Fibroblast of villous mesenchyme (primary cell): ENCODE measurements around the gene LSM2. TPM values are rescaled to one million over a fixed set of nuclear protein-coding genes. Genes with fewer than 3 reads are reported as not detected.

ENCODE experiments used
- DNase-seq: peaks from one replicate; pipeline ENCODE4 v3.0.0-alpha.2; 2010; ENCODE audit warnings: low read depth
- H3K4me3 ChIP-seq: 2 replicates; pipeline ENCODE4 v1.5.1; 2011; ENCODE audit warnings: low read depth, mild to moderate bottlenecking, low read length
- CTCF ChIP-seq: IDR thresholded peaks from 2 replicates; pipeline ENCODE4 v1.5.1; 2012; ENCODE audit warnings: low read depth, mild to moderate bottlenecking, low read length; ENCODE audit not compliant: insufficient read depth
- total RNA-seq: library from RNA; depleted of rRNA; stranded (reverse); fragments of >200 nt; gene quantifications from 2 replicates; pipeline ENCODE4 v1.2.3, GENCODE V29; 2012

LSM2 gene
- total RNA-seq, 1 donor = 23.7 TPM

- TF ChIP-seq CTCF = no peak
- DNase-seq = no peak
- no peak overlapping the region for H3K4me3 ChIP-seq
These were observed 25.3 kb downstream of the LSM2 start for GRCh38 chr6:31781244-31782125.

- no peak for TF ChIP-seq CTCF
- DNase-seq = no peak
- H3K4me3 ChIP-seq = no peak overlapping the region
These were observed 26.1 kb downstream of the LSM2 start for GRCh38 chr6:31780507-31781243.

GRCh38 chr6:31779908-31780307 lies 26.9 kb downstream of the LSM2 start:
- no peak overlapping the region for H3K4me3 ChIP-seq
- DNase-seq = no peak
- no peak for TF ChIP-seq CTCF

GRCh38 chr6:31778999-31779885 lies 27.5 kb downstream of the LSM2 start:
- no peak overlapping the region for H3K4me3 ChIP-seq
- no peak for DNase-seq
- no peak for TF ChIP-seq CTCF

GRCh38 chr6:31778193-31778592 lies 28.6 kb downstream of the LSM2 start:
- H3K4me3 ChIP-seq = no peak overlapping the region
- DNase-seq = no peak
- no peak for TF ChIP-seq CTCF

GRCh38 chr6:31777667-31778050 lies 29.1 kb downstream of the LSM2 start:
- DNase-seq = no peak
- no peak for TF ChIP-seq CTCF
- H3K4me3 ChIP-seq = no peak overlapping the region
